GM12878 (cell line): ENCODE measurements around the gene CIROP. TPM values are rescaled to one million over a fixed set of nuclear protein-coding genes. Genes with fewer than 3 reads are reported as not detected.

Experiments used
- BHLHE40 ChIP-seq, 2 experiments: fragments of 450-650 bp in 1 of 2; IDR thresholded peaks; 2 replicates each; pipeline ENCODE4 v1.6.1; 2011 to 2017; ENCODE audit warnings: low read depth in 2 of 2, borderline replicate concordance in 1 of 2, improper control_type of control experiment in 1 of 2, low read length in 1 of 2, mild to moderate bottlenecking in 1 of 2
- JUND ChIP-seq: IDR thresholded peaks from 2 replicates; pipeline ENCODE4 v1.6.1; 2012; ENCODE audit warnings: low read depth, mild to moderate bottlenecking, low read length, improper control_type of control experiment, moderate library complexity
- SUPT20H ChIP-seq: IDR thresholded peaks from 2 replicates; pipeline ENCODE4 v1.6.1; 2011; ENCODE audit warnings: low read depth, mild to moderate bottlenecking, low read length, moderate library complexity, borderline replicate concordance; ENCODE audit not compliant: control insufficient read depth
- TCF7 ChIP-seq: IDR thresholded peaks from 2 replicates; pipeline ENCODE4 v1.6.1; 2014; ENCODE audit warnings: antibody characterized with exemption, borderline replicate concordance
- ZBTB11 ChIP-seq: fragments of 450-650 bp; formaldehyde crosslinking; IDR thresholded peaks from 2 replicates; pipeline ENCODE4 v1.5.0; 2022; ENCODE audit warnings: mild to moderate bottlenecking, missing genetic modification characterization
- ZBTB40 ChIP-seq: fragments of 450-650 bp; IDR thresholded peaks from 2 replicates; pipeline ENCODE4 v1.6.1; 2016; ENCODE audit warnings: mild to moderate bottlenecking, moderate library complexity, borderline replicate concordance
- ZNF217 ChIP-seq: fragments of 450-650 bp; IDR thresholded peaks from 2 replicates; pipeline ENCODE4 v1.6.1; 2017; ENCODE audit warnings: antibody characterized with exemption, mild to moderate bottlenecking
- polyA plus RNA-seq, 11 experiments: library from polyadenylated mRNA; depleted of rRNA in 4 of 11; unstranded in 6 of 11; stranded (reverse) in 5 of 11; fragments of >200 nt; fragmentation: Nextera tagmentation in 4 of 11; fragmentation: Illumina TruSeq in 1 of 11; extraction: Ambion mirVana in 4 of 11; extraction: Trizol in 1 of 11; gene quantifications; 1 replicate in 1 of 11; 2 replicates in 10 of 11; pipeline versions ENCODE4 v1.2.1 to v1.2.3, GENCODE V29; 2011 to 2016; ENCODE audit warnings: inconsistent platforms in 2 of 11, missing spikeins in 2 of 11, low read depth in 1 of 11
- total RNA-seq, 4 experiments: library from RNA; depleted of rRNA in 3 of 4; stranded (reverse); fragments of >200 nt in 3 of 4; fragmentation: Illumina TruSeq in 1 of 4; extraction: Trizol in 1 of 4; gene quantifications; 2 replicates each; pipeline versions ENCODE4 v1.2.1 to v1.2.3, GENCODE V29; 2013 to 2021

Gene CIROP
- total and polyA plus RNA-seq, 10 of the 15 experiments (the other 5 are each of a cell fraction or from before 2014, with no cell fraction given), result not detected

- TF ChIP-seq ZBTB40 (no peak), TCF7 (no peak), SUPT20H (no peak), BHLHE40 (IDR thresholded peaks at IDR 0.05; ENCODE audit: borderline replicate concordance in 1 of 2, low read depth in 2 of 2, low read length in 1 of 2) (no peak), JUND (no peak), ZBTB11 (CRISPR knock-in tag) (no peak), ZNF217 (no peak)
Observed at GRCh38 chr14:23077962-23078361, 26.8 kb downstream of the CIROP start (continued).
